Vagina (tissue), 2 donors: Measurements from ENCODE around the gene KRT2. TPM values are rescaled to one million over a fixed set of nuclear protein-coding genes. Genes with fewer than 3 reads are reported as not detected.
A peak's percentile ranks its signal among the peaks of the same experiment; 100 is the strongest.

Source experiments
- DNase-seq, 2 donors: peaks; one replicate each; pipeline ENCODE4 v3.0.0-alpha.2; 2017; ENCODE audit errors: extremely low spot score in 2 of 2
- H3K27ac ChIP-seq: fragments of 200-600 bp; sonication (generic); one replicate; pipeline ENCODE4 v1.5.1; 2019
- H3K27me3 ChIP-seq: fragments of 200-600 bp; sonication (generic); one replicate; pipeline ENCODE4 v1.5.1; 2019
- H3K36me3 ChIP-seq, 2 donors: fragments of 200-600 bp; sonication (generic); one replicate each; pipeline ENCODE4 v1.5.1; 2017 to 2019
- H3K4me1 ChIP-seq: fragments of 200-600 bp; sonication (generic); one replicate; pipeline ENCODE4 v1.5.1; 2019
- H3K4me3 ChIP-seq, 2 donors: fragments of 200-600 bp; sonication (generic); 1 replicate in 1 of 2; 2 replicates in 1 of 2; pipeline ENCODE4 v1.5.1; 2016 to 2019
- H3K9me3 ChIP-seq: fragments of 200-600 bp; sonication (generic); one replicate; pipeline ENCODE4 v1.5.1; 2019
- CTCF ChIP-seq, 3 experiments: fragments of 450-650 bp in 2 of 3; fragments of 200-600 bp in 1 of 3; sonication (generic) in 1 of 3; IDR thresholded peaks; one replicate each; pipeline ENCODE4 v1.5.1; 2017 to 2019; ENCODE audit warnings: antibody characterized with exemption in 3 of 3, mild to moderate bottlenecking in 2 of 3, moderate library complexity in 2 of 3
- POLR2A ChIP-seq, 2 donors: fragments of 450-650 bp; IDR thresholded peaks; one replicate each; pipeline ENCODE4 v1.6.1; 2017; ENCODE audit warnings: antibody characterized with exemption in 2 of 2, mild to moderate bottlenecking in 2 of 2, moderate library complexity in 2 of 2
- POLR2AphosphoS5 ChIP-seq, 2 donors: sonication (generic); formaldehyde crosslinking; IDR thresholded peaks; one replicate each; pipeline ENCODE4 v1.9.0; 2017; ENCODE audit warnings: antibody characterized with exemption in 2 of 2, mild to moderate bottlenecking in 2 of 2, low read depth in 1 of 2; ENCODE audit not compliant: insufficient read depth in 1 of 2
- intact Hi-C: fragments of 100-400 bp; cut with DNase I; formaldehyde crosslinking; loops from one replicate; pipeline ENCODE4 v1.15.1; 2023
- total RNA-seq: library from RNA; depleted of rRNA; stranded (reverse); fragments of >200 nt; gene quantifications from one replicate; pipeline ENCODE4 v1.2.3, GENCODE V29; 2016

Gene KRT2
- total RNA-seq, 1 donor from 2014 or later: 2.0 TPM

GRCh38 chr12:52600071-52600470 is 51.9 kb downstream of the KRT2 start:
- H3K4me1 ChIP-seq: no peaks in the 10 kb centered on the region
- H3K9me3 ChIP-seq: no peaks in the 10 kb centered on the region
- no peak overlapping the region for H3K27ac ChIP-seq
- TF ChIP-seq POLR2A (IDR thresholded peaks at IDR 0.05) (no peak), POLR2AphosphoS5 (IDR thresholded peaks at IDR 0.05; ENCODE audit: insufficient read depth in 1 of 2, low read depth in 1 of 2) (no peak), CTCF (IDR thresholded peaks at IDR 0.05) (no peak)
- intact Hi-C loops: no loop called here
- peak; percentile 28 to 54 for DNase-seq
- no peaks in the 10 kb centered on the region for H3K36me3 ChIP-seq
- H3K27me3 ChIP-seq: no peaks in the 10 kb centered on the region
- H3K4me3 ChIP-seq: no peak overlapping the region

- intact Hi-C loops: no loop called here
- Histone ChIP-seq H3K9me3 (no peaks in the 10 kb centered on the region), H3K4me1 (no peaks in the 10 kb centered on the region), H3K27me3 (no peaks in the 10 kb centered on the region), H3K4me3 (no peak overlapping the region), H3K27ac (no peak overlapping the region), H3K36me3 (no peaks in the 10 kb centered on the region)
- no peak for TF ChIP-seq POLR2A (IDR thresholded peaks at IDR 0.05)
- no peak for TF ChIP-seq POLR2AphosphoS5 (IDR thresholded peaks at IDR 0.05; ENCODE audit: insufficient read depth in 1 of 2, low read depth in 1 of 2)
- TF ChIP-seq CTCF (IDR thresholded peaks at IDR 0.05): no peak
- no peak for DNase-seq
Observed at GRCh38 chr12:52598966-52599365, 53.0 kb downstream of the KRT2 start.

Other genes starting within 250 kb of the KRT2 start
- gene KRT82, start 245.9 kb downstream of the KRT2 start, total RNA-seq: not detected
- gene KRT75, start 217.8 kb downstream of the KRT2 start, total RNA-seq: not detected
- gene KRT6B, start 200.1 kb downstream of the KRT2 start, total RNA-seq: 184 TPM
- 257 TPM for gene KRT6C, start 178.4 kb downstream of the KRT2 start, total RNA-seq
- 7,258 TPM for gene KRT6A, start 159.0 kb downstream of the KRT2 start, total RNA-seq
- gene KRT5, start 131.8 kb downstream of the KRT2 start, total RNA-seq: 4,247 TPM
- not detected for gene KRT71, start 99.1 kb downstream of the KRT2 start, total RNA-seq
- gene KRT74, start 78.4 kb downstream of the KRT2 start, total RNA-seq: not detected
- not detected for gene KRT72, start 50.7 kb downstream of the KRT2 start, total RNA-seq
- gene KRT73, start 33.7 kb downstream of the KRT2 start, total RNA-seq: not detected
- gene KRT1, start 28.2 kb upstream of the KRT2 start, total RNA-seq: 886 TPM
- gene KRT77, start 51.3 kb upstream of the KRT2 start, total RNA-seq: 2.5 TPM
- gene KRT76, start 125.1 kb upstream of the KRT2 start, total RNA-seq: not detected
- gene KRT3, start 143.9 kb upstream of the KRT2 start, total RNA-seq: not detected
- gene KRT4, start 161.9 kb upstream of the KRT2 start, total RNA-seq: 354 TPM
- 1.7 TPM for gene KRT79, start 182.1 kb upstream of the KRT2 start, total RNA-seq
- gene KRT78, start 196.8 kb upstream of the KRT2 start, total RNA-seq: 89.1 TPM